ENCODE results near the gene CNTNAP2. TPM values are rescaled to one million over a fixed set of nuclear protein-coding genes. Genes with fewer than 3 reads are reported as not detected.
"Not testable (repeated sequence)": the region's sequence is repeated elsewhere in the genome, so short reads cannot be mapped to it uniquely, and the experiment has no call there.

The CNTNAP2 gene
- total and polyA plus RNA-seq, 4 experiments from 2014 or later = 0.19 to 0.50 (median 0.20) TPM; not detected in 1

DNA sequence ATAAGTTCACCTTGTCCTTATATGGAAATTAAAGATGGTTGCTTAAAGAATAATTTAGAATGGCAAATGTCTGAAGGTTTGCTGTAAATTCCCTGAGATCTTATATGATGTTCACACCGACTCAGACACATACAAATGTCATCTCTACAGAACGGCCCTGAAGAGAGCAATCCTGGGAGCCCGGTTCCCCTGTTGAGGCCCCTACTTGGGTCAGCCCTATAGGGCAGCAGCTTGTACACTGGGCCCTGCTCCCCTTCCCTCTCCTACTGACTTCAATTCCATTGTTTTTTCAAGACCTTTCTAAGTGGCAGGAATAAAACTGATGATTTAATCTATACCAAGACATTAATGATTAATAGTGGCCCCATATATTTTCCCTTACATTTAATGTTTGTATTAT is 1660.7 kb downstream of the CNTNAP2 start:
- intact Hi-C loops (cut with micrococcal nuclease) = no loop called here
- H3K9me3 Mint-ChIP-seq = peaks cover 0 to 3% (median 0%) of the 10 kb centered on the region in 8 donors
- no peaks in the 10 kb centered on the region for H3K27me3 ChIP-seq (ENCODE audit: insufficient read depth, low read length)
- H3K36me3 Mint-ChIP-seq = no peaks in the 10 kb centered on the region
- H3K4me3 ChIP-seq (ENCODE audit: low read length in 2 of 2) = no peak overlapping the region
- H3K4me3 Mint-ChIP-seq = no peak overlapping the region
- no peaks in the 10 kb centered on the region for H3K9me3 ChIP-seq (ENCODE audit: control insufficient read depth in 1 of 2, low read length in 2 of 2)
- CTCF ChIA-PET (ENCODE audit: partially characterized antibody) = no interaction called here
- H3K27ac Mint-ChIP-seq = no peak overlapping the region
- no peak for DNase-seq
- H3K4me1 ChIP-seq (ENCODE audit: insufficient read depth, low read length) = no peaks in the 10 kb centered on the region
- H3K27me3 Mint-ChIP-seq = no peaks in the 10 kb centered on the region
- no peaks in the 10 kb centered on the region for H3K4me1 Mint-ChIP-seq
- no peaks in the 10 kb centered on the region for H3K36me3 ChIP-seq (ENCODE audit: insufficient read depth, low read length)
- POLR2A ChIA-PET (ENCODE audit: partially characterized antibody) = no interaction called here
- no peak overlapping the region for H3K27ac ChIP-seq (ENCODE audit: low read depth, low read length)

DNA sequence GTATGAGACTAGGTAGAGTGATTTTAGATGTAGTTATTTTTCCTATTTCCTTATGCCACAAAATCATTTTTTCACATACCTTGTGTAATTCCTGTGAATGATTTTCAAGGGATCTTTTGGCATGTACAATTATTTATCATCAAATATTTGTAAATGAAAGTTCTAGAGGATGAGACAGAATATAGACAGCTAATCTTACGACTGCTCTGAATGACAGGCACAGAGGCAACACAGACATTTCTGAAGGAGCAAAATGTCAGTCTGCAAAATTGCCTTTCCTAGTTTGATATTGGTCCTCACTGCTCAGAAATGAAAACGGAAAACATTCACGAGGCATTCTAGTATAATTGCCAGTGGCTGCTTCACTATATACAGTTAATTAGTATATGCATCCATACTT is 1663.3 kb downstream of the CNTNAP2 start:
- ChIA-PET CTCF (ENCODE audit: partially characterized antibody) (no interaction called here), POLR2A (ENCODE audit: partially characterized antibody) (no interaction called here)
- Histone ChIP-seq H3K9me3 (ENCODE audit: control insufficient read depth in 1 of 2, low read length in 2 of 2) (no peaks in the 10 kb centered on the region), H3K4me1 (ENCODE audit: insufficient read depth, low read length) (no peaks in the 10 kb centered on the region), H3K27ac (ENCODE audit: low read depth, low read length) (no peak overlapping the region), H3K36me3 (ENCODE audit: insufficient read depth, low read length) (no peaks in the 10 kb centered on the region), H3K4me3 (ENCODE audit: low read length in 2 of 2) (no peak overlapping the region), H3K27me3 (ENCODE audit: insufficient read depth, low read length) (no peaks in the 10 kb centered on the region)
- H3K4me1 Mint-ChIP-seq = no peaks in the 10 kb centered on the region
- H3K36me3 Mint-ChIP-seq = no peaks in the 10 kb centered on the region
- H3K27me3 Mint-ChIP-seq = no peaks in the 10 kb centered on the region
- no peak overlapping the region for H3K27ac Mint-ChIP-seq
- H3K9me3 Mint-ChIP-seq = peaks cover 0 to 7% (median under 1%) of the 10 kb centered on the region in 8 donors
- intact Hi-C loops (cut with micrococcal nuclease) = no loop called here
- DNase-seq = no peak
- H3K4me3 Mint-ChIP-seq = no peak overlapping the region

GRCh38 chr7:147796581-147796980 is 1680.0 kb downstream of the CNTNAP2 start:
- Histone ChIP-seq H3K27ac (ENCODE audit: low read depth, low read length) (no peak overlapping the region), H3K4me1 (ENCODE audit: insufficient read depth, low read length) (no peaks in the 10 kb centered on the region), H3K36me3 (ENCODE audit: insufficient read depth, low read length) (no peaks in the 10 kb centered on the region), H3K4me3 (ENCODE audit: low read length in 2 of 2) (no peak overlapping the region), H3K9me3 (ENCODE audit: control insufficient read depth in 1 of 2, low read length in 2 of 2) (no peaks in the 10 kb centered on the region), H3K27me3 (ENCODE audit: insufficient read depth, low read length) (no peaks in the 10 kb centered on the region)
- CTCF ChIA-PET (ENCODE audit: partially characterized antibody) = no interaction called here
- Mint-ChIP-seq H3K9me3 (peaks cover 0 to 9% (median 2%) of the 10 kb centered on the region in 8 donors), H3K27me3 (no peaks in the 10 kb centered on the region), H3K4me3 (no peak overlapping the region), H3K36me3 (no peaks in the 10 kb centered on the region), H3K4me1 (no peaks in the 10 kb centered on the region), H3K27ac (no peak overlapping the region)
- no peak for DNase-seq
- POLR2A ChIA-PET (ENCODE audit: partially characterized antibody) = no interaction called here
- intact Hi-C loops (cut with micrococcal nuclease) = no loop called here

DNA sequence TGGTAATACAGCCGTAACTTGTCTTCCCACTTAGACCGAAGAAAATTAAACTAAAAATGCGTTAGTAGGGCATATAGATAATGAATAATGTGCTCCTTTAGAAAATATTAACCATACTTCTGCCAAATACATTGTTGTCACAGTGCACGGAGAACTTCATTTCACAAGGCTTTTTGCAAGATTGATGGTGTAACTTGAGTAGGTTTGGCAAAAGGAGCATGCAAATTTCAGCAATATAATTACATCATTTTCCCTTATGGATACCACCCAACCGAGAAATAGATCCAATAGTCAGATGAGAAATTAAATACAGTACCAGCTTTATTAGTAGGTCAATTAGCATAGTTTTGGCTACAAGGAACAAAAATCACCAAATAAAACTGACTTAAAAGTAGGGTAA is 1681.4 kb downstream of the CNTNAP2 start:
- H3K36me3 ChIP-seq (ENCODE audit: insufficient read depth, low read length) = no peaks in the 10 kb centered on the region
- H3K36me3 Mint-ChIP-seq = no peaks in the 10 kb centered on the region
- no peaks in the 10 kb centered on the region for H3K27me3 ChIP-seq (ENCODE audit: insufficient read depth, low read length)
- no peak overlapping the region for H3K4me3 ChIP-seq (ENCODE audit: low read length in 2 of 2)
- intact Hi-C loops (cut with micrococcal nuclease) = no loop called here
- H3K4me1 Mint-ChIP-seq = no peaks in the 10 kb centered on the region
- no peaks in the 10 kb centered on the region for H3K4me1 ChIP-seq (ENCODE audit: insufficient read depth, low read length)
- CTCF ChIA-PET (ENCODE audit: partially characterized antibody) = no interaction called here
- H3K9me3 Mint-ChIP-seq = peaks cover 0 to 9% (median 2%) of the 10 kb centered on the region in 8 donors
- no peak for DNase-seq
- POLR2A ChIA-PET (ENCODE audit: partially characterized antibody) = no interaction called here
- no peak overlapping the region for H3K4me3 Mint-ChIP-seq
- no peaks in the 10 kb centered on the region for H3K27me3 Mint-ChIP-seq
- no peak overlapping the region for H3K27ac Mint-ChIP-seq
- H3K27ac ChIP-seq (ENCODE audit: low read depth, low read length) = no peak overlapping the region
- H3K9me3 ChIP-seq (ENCODE audit: control insufficient read depth in 1 of 2, low read length in 2 of 2) = no peaks in the 10 kb centered on the region

DNA sequence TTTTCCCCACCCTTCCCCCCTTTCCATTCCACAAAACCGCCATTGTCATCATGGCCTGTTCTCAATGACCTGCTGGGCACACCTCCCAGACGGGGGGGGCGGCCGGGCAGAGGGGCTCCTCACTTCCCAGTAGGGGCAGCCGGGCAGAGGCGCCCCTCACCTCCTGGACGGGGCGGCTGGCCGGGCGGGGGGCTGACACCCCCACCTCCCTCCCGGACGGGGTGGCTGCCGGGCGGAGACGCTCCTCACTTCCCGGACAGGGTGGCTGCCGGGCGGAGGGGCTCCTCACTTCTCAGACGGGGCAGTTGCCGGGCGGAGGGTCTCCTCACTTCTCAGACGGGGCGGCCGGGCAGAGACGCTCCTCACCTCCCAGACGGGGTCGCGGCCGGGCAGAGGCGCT is 1685.2 kb downstream of the CNTNAP2 start:
- H3K27me3 ChIP-seq (ENCODE audit: insufficient read depth, low read length); CTCF ChIA-PET (ENCODE audit: partially characterized antibody); H3K4me3 Mint-ChIP-seq; H3K27ac Mint-ChIP-seq; H3K4me1 ChIP-seq (ENCODE audit: insufficient read depth, low read length); H3K27ac ChIP-seq (ENCODE audit: low read depth, low read length); H3K27me3 Mint-ChIP-seq; H3K36me3 ChIP-seq (ENCODE audit: insufficient read depth, low read length); DNase-seq; intact Hi-C loops (cut with micrococcal nuclease); H3K36me3 Mint-ChIP-seq; POLR2A ChIA-PET (ENCODE audit: partially characterized antibody); H3K4me1 Mint-ChIP-seq; H3K9me3 ChIP-seq (ENCODE audit: control insufficient read depth in 1 of 2, low read length in 2 of 2); H3K4me3 ChIP-seq (ENCODE audit: low read length in 2 of 2): not testable (repeated sequence)
- peaks cover 0 to 13% (median 4%) of the 10 kb centered on the region in 8 donors for H3K9me3 Mint-ChIP-seq

- no peak for DNase-seq
- no peaks in the 10 kb centered on the region for H3K27me3 Mint-ChIP-seq
- no peaks in the 10 kb centered on the region for H3K4me1 ChIP-seq (ENCODE audit: insufficient read depth, low read length)
- H3K27ac Mint-ChIP-seq = no peak overlapping the region
- no peaks in the 10 kb centered on the region for H3K36me3 Mint-ChIP-seq
- H3K36me3 ChIP-seq (ENCODE audit: insufficient read depth, low read length) = no peaks in the 10 kb centered on the region
- H3K4me1 Mint-ChIP-seq = no peaks in the 10 kb centered on the region
- POLR2A ChIA-PET (ENCODE audit: partially characterized antibody) = no interaction called here
- H3K9me3 Mint-ChIP-seq = peaks cover 0 to 13% (median 3%) of the 10 kb centered on the region in 8 donors
- H3K4me3 ChIP-seq (ENCODE audit: low read length in 2 of 2) = no peak overlapping the region
- CTCF ChIA-PET (ENCODE audit: partially characterized antibody) = no interaction called here
- intact Hi-C loops (cut with micrococcal nuclease) = no loop called here
- no peaks in the 10 kb centered on the region for H3K27me3 ChIP-seq (ENCODE audit: insufficient read depth, low read length)
- no peak overlapping the region for H3K4me3 Mint-ChIP-seq
- no peaks in the 10 kb centered on the region for H3K9me3 ChIP-seq (ENCODE audit: control insufficient read depth in 1 of 2, low read length in 2 of 2)
- no peak overlapping the region for H3K27ac ChIP-seq (ENCODE audit: low read depth, low read length)
Measured at GRCh38 chr7:147803151-147803550, 1686.5 kb downstream of the CNTNAP2 start.

- Mint-ChIP-seq H3K4me1 (no peaks in the 10 kb centered on the region), H3K36me3 (no peaks in the 10 kb centered on the region), H3K27ac (no peak overlapping the region), H3K4me3 (no peak overlapping the region), H3K27me3 (no peaks in the 10 kb centered on the region), H3K9me3 (peaks cover 0 to 10% (median 3%) of the 10 kb centered on the region in 8 donors)
- Histone ChIP-seq H3K4me3 (ENCODE audit: low read length in 2 of 2) (no peak overlapping the region), H3K27me3 (ENCODE audit: insufficient read depth, low read length) (no peaks in the 10 kb centered on the region), H3K27ac (ENCODE audit: low read depth, low read length) (no peak overlapping the region), H3K9me3 (ENCODE audit: control insufficient read depth in 1 of 2, low read length in 2 of 2) (no peaks in the 10 kb centered on the region), H3K36me3 (ENCODE audit: insufficient read depth, low read length) (no peaks in the 10 kb centered on the region), H3K4me1 (ENCODE audit: insufficient read depth, low read length) (no peaks in the 10 kb centered on the region)
- ChIA-PET CTCF (ENCODE audit: partially characterized antibody) (no interaction called here), POLR2A (ENCODE audit: partially characterized antibody) (no interaction called here)
- DNase-seq = no peak
- intact Hi-C loops (cut with micrococcal nuclease) = no loop called here
Measured at GRCh38 chr7:147803606-147804005, 1687.0 kb downstream of the CNTNAP2 start.

GRCh38 chr7:147804032-147804431 is 1687.4 kb downstream of the CNTNAP2 start:
- intact Hi-C loops (cut with micrococcal nuclease) = no loop called here
- Histone ChIP-seq H3K4me3 (ENCODE audit: low read length in 2 of 2) (no peak overlapping the region), H3K27ac (ENCODE audit: low read depth, low read length) (no peak overlapping the region), H3K9me3 (ENCODE audit: control insufficient read depth in 1 of 2, low read length in 2 of 2) (no peaks in the 10 kb centered on the region), H3K4me1 (ENCODE audit: insufficient read depth, low read length) (no peaks in the 10 kb centered on the region), H3K27me3 (ENCODE audit: insufficient read depth, low read length) (no peaks in the 10 kb centered on the region), H3K36me3 (ENCODE audit: insufficient read depth, low read length) (no peaks in the 10 kb centered on the region)
- Mint-ChIP-seq H3K4me3 (no peak overlapping the region), H3K36me3 (no peaks in the 10 kb centered on the region), H3K9me3 (peaks cover 0 to 10% (median 3%) of the 10 kb centered on the region in 8 donors), H3K4me1 (no peaks in the 10 kb centered on the region), H3K27ac (no peak overlapping the region), H3K27me3 (no peaks in the 10 kb centered on the region)
- no peak for DNase-seq
- ChIA-PET CTCF (ENCODE audit: partially characterized antibody) (no interaction called here), POLR2A (ENCODE audit: partially characterized antibody) (no interaction called here)
